OCI-LY7 (cell line): ENCODE data around the gene NEMP1.

Experiments used
- EZH2phosphoT487 ChIP-seq: fragments of 200-600 bp; sonication (generic); IDR thresholded peaks from 2 replicates; pipeline ENCODE4 v1.6.1; 2018; ENCODE audit warnings: low read depth, borderline replicate concordance, mild to moderate bottlenecking, mixed run types, antibody characterized with exemption, low read length, moderate library complexity, mixed read lengths
- TF ChIP-seq, protein P1 (sequence below): fragments of 200-600 bp; sonication (generic); conservative IDR thresholded peaks from 2 replicates; pipeline ENCODE4 v1.5.1; 2014; ENCODE audit warnings: mild to moderate bottlenecking, antibody characterized with exemption, low read length, moderate library complexity, mixed read lengths

DNA sequence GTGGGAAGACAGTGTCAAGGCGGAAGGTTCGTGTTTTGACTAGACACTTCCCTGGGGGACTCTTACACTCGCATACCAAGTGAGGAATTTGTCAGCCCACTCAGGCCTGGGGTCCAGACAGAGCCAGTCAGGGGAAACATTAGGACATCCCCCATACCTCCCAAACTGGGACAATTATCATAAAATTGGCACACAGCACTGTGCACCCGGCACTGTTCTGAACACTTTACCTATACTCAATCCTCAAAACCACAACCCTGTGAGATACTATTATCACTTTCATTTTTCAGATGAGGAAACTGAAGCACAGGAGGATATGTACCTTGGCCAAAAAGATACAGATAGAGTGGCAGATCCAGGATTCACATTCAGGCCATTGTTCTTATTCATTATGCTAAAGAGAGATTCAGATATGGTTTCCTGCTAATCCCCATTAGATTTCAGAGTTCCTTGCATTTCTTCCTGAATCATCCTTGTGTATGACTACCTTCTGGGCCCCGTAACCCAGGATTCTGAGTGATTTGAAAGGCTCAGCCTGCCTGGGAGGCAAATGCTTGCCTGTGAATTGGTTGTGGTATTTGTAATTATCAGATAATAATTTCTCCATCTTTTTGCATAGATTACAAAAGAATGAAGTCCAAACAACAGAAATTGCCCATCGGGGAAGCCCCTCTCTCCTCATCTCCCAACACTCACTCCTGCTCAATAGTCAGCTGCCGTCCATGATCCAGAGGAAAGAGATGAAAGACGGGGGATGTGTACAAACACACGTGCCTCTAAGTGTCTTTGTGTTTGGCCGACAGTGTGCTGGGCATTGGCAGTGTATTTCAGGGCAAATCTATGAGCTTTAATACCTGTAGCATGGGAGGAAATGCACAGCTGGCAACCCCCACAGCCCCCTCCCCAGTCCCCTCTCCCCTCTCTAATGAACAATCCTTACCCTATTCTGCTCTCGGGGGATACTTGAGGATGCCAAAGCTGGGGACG lies 66.9 kb downstream of the NEMP1 start:
- TF ChIP-seq, protein P1, sequence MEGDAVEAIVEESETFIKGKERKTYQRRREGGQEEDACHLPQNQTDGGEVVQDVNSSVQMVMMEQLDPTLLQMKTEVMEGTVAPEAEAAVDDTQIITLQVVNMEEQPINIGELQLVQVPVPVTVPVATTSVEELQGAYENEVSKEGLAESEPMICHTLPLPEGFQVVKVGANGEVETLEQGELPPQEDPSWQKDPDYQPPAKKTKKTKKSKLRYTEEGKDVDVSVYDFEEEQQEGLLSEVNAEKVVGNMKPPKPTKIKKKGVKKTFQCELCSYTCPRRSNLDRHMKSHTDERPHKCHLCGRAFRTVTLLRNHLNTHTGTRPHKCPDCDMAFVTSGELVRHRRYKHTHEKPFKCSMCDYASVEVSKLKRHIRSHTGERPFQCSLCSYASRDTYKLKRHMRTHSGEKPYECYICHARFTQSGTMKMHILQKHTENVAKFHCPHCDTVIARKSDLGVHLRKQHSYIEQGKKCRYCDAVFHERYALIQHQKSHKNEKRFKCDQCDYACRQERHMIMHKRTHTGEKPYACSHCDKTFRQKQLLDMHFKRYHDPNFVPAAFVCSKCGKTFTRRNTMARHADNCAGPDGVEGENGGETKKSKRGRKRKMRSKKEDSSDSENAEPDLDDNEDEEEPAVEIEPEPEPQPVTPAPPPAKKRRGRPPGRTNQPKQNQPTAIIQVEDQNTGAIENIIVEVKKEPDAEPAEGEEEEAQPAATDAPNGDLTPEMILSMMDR: no peak
- no peak for TF ChIP-seq EZH2phosphoT487
